Measurements from ENCODE around the gene SHMT2. TPM values are rescaled to one million over a fixed set of nuclear protein-coding genes. Genes with fewer than 3 reads are reported as not detected.

SHMT2 gene
- polyA plus RNA-seq, 1 donor: 66.3 TPM

DNA sequence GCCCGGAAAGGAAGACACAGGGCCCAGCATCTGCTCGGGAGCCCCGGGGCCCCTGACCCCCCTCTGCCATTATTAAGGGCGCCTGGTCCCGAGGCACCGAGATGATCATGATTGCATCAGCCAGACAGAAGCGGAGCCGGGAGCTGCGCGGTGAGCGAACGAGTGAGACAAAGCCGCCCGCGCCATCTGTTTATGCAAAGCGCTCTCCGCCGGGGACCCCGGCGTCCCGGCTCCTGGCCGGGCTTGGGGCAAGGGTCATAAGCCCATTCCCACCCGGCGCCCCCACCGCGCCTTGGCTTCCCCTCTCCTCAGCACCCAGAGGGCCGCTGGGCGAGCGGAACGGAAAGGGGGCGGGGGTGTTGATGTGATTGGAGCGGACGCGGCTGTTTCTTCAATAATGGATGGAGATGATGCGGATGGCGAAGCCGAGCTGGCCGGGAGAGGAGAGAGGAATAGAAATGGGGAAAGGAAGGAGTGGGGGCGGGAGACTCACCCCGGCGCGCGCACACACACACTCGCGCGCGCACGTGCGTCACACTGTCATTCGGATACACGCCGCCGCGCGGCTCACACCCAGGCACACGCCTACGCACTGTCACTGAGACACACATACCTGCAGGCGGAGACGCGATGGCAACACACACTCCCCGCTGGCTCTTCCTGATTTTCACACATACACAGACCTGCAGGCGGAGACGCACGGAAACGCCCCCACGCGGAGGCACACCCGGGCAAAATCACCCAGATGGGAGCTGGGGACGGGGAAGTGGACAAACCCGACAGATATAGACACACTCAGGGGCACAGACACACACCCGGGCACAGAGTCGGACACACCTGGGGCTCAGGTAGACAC is 10.8 kb downstream of the SHMT2 start:
- no CpG with 5 or more reads among the region's 72 CpGs for WGBS (ENCODE audit: insufficient coverage, low lambda C conversion rate)
- Histone ChIP-seq H3K4me3 (ENCODE audit: low read length) (peak overlapping the region; percentile 42), H3K36me3 (ENCODE audit: control insufficient read depth, insufficient read depth, low read length) (no peaks in the 10 kb centered on the region), H3K27ac (ENCODE audit: low read length) (no peak overlapping the region), H3K9me3 (ENCODE audit: control insufficient read depth, low read depth, low read length) (peaks cover 16% of the 10 kb centered on the region), H3K27me3 (ENCODE audit: control insufficient read depth, insufficient read depth, low read length) (peaks cover 91% of the 10 kb centered on the region), H3K4me1 (ENCODE audit: control insufficient read depth, insufficient read depth, low read length) (peaks cover 54% of the 10 kb centered on the region)
- DNase-seq: peak; percentile 43 to 56

DNA sequence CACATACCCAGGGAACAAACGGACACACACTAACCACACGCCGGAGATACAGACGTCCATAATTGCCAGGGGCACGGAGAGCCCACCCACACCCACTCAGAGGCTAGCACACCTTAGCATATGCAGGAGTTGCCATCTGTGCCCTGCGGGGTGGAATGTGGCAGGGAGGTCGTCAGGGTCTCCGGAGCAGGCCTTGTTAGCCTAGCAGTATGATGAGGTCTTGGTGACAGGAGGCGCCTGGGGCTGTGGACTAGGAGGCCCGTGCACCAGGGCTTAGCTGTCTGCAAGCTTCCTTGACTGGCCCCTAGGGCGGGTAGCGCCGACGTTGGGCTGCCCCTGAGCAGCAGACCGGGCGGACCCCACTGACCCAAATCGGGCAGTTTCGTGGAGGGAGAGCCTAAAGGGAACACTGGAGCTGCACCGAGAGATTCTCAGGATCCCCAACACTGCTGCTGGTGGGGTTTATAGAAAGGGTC is 11.5 kb downstream of the SHMT2 start:
- no peaks in the 10 kb centered on the region for H3K36me3 ChIP-seq (ENCODE audit: control insufficient read depth, insufficient read depth, low read length)
- no peak overlapping the region for H3K27ac ChIP-seq (ENCODE audit: low read length)
- H3K27me3 ChIP-seq (ENCODE audit: control insufficient read depth, insufficient read depth, low read length): peaks cover 85% of the 10 kb centered on the region
- peaks cover 54% of the 10 kb centered on the region for H3K4me1 ChIP-seq (ENCODE audit: control insufficient read depth, insufficient read depth, low read length)
- DNase-seq: no peak
- H3K4me3 ChIP-seq (ENCODE audit: low read length): peak overlapping the region; percentile 42
- peaks cover 16% of the 10 kb centered on the region for H3K9me3 ChIP-seq (ENCODE audit: control insufficient read depth, low read depth, low read length)
- WGBS (ENCODE audit: insufficient coverage, low lambda C conversion rate): no CpG with 5 or more reads among the region's 19 CpGs

DNA sequence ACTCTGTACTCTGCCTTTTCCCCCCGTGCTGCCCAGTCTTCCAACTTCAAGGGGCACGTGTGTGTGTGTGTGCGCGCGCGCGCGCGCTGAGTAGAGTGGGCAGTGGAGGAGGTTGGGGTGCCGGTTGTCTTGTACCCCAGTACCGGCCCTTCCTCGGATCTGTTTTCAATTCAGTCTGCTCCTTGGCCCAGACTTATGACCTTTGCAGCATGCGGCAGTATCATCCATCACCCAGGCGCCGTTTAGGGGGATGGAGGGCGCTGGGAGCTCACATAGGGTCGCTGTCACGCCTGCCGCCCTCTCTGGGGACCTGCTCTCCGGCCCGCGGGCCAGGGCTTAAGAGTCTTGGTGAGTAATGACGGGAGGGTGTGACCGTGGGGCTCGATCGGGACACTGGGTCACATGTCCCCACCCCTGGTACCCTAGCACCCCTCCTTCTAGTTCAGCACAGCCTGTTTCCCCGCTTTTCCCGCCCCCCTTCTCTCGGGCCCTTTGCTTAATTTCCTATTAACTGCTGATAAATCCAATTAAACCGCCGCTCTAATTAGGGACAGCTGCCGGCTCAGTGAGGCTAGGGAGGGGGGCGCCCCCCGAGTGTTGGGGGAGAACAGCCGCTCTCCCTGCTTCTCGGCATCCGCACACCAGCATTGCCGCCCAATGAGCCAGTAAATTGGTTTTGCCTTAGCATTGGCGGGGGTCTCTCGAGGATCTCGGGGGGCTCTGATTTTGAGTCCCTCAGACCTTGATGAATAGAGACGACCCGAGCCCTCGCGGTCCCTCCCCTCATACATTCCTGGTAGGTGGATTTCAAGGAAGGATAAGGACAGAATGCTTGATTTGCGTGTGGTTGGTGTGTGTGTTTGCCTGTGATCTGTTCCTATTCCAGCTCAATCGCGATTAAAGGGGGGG is 12.1 kb downstream of the SHMT2 start:
- Histone ChIP-seq H3K4me1 (ENCODE audit: control insufficient read depth, insufficient read depth, low read length) (peaks cover 54% of the 10 kb centered on the region), H3K9me3 (ENCODE audit: control insufficient read depth, low read depth, low read length) (peaks cover 12% of the 10 kb centered on the region), H3K4me3 (ENCODE audit: low read length) (no peak overlapping the region), H3K27ac (ENCODE audit: low read length) (no peak overlapping the region), H3K27me3 (ENCODE audit: control insufficient read depth, insufficient read depth, low read length) (peaks cover 78% of the 10 kb centered on the region), H3K36me3 (ENCODE audit: control insufficient read depth, insufficient read depth, low read length) (no peaks in the 10 kb centered on the region)
- DNase-seq: no peak
- no CpG with 5 or more reads among the region's 48 CpGs for WGBS (ENCODE audit: insufficient coverage, low lambda C conversion rate)

DNA sequence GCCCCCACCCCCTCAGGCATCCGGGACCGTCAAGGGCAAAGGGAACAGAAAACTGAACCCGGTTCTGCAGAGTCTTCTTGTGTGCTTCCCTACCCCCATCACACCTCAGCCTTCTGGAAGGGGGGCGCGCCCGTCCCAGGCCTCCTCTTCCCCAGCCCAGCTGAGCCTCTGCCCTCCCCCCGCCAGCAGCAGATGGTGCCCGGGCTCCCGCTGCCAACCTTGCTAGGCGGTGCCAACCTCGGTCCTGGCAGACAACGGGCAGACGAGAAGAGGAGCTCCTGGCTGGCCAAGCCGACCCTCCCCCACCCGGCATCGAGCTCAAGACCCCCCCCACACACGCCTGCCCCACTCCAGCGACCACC is 12.8 kb downstream of the SHMT2 start:
- peaks cover 12% of the 10 kb centered on the region for H3K9me3 ChIP-seq (ENCODE audit: control insufficient read depth, low read depth, low read length)
- H3K27ac ChIP-seq (ENCODE audit: low read length): no peak overlapping the region
- no peak for DNase-seq
- H3K4me1 ChIP-seq (ENCODE audit: control insufficient read depth, insufficient read depth, low read length): peaks cover 54% of the 10 kb centered on the region
- no CpG with 5 or more reads among the region's 18 CpGs for WGBS (ENCODE audit: insufficient coverage, low lambda C conversion rate)
- H3K27me3 ChIP-seq (ENCODE audit: control insufficient read depth, insufficient read depth, low read length): peaks cover 71% of the 10 kb centered on the region
- H3K36me3 ChIP-seq (ENCODE audit: control insufficient read depth, insufficient read depth, low read length): no peaks in the 10 kb centered on the region
- H3K4me3 ChIP-seq (ENCODE audit: low read length): peak overlapping the region; percentile 38

DNA sequence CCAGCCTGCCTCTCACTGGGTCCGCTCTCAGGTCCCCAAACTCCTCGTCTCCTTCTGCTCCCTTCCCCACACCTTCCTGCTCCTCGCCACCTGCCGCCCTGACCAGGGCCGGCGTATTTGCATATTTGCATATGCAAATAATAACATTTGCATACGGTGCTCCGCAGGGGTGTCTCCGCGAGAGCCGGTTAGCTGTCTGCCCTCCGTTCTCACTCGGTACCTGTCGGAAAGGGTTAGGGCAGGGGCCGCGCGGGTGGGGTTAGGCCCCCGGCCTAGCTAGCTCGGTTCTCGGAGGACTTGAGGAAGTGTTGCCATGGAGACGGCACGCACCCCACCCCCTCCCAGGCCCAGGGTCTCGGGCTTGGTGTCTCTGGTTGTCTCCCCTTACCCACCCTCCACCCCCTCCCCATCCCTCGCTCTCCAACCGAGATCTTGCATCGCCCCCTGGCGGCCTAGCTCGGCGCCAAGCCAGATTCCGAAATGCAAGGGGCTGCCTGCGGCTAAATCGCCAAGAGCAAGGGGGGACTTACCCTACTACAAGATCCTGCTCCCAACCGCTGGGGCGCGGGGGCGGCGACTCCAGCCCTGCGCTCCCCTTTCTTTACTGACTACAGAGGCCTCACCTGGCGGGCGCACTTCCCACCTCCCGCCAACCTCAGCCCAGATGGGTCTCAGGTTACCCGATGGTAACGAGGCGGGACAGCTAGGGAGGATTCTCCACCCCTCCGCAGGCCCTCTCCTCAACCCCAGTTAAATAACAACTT is 13.4 kb downstream of the SHMT2 start:
- H3K9me3 ChIP-seq (ENCODE audit: control insufficient read depth, low read depth, low read length): peaks cover 12% of the 10 kb centered on the region
- DNase-seq: peak; percentile 50 to 58
- no CpG with 5 or more reads among the region's 45 CpGs for WGBS (ENCODE audit: insufficient coverage, low lambda C conversion rate)
- H3K4me3 ChIP-seq (ENCODE audit: low read length): peak overlapping the region; percentile 38
- no peak overlapping the region for H3K27ac ChIP-seq (ENCODE audit: low read length)
- H3K36me3 ChIP-seq (ENCODE audit: control insufficient read depth, insufficient read depth, low read length): no peaks in the 10 kb centered on the region
- peaks cover 52% of the 10 kb centered on the region for H3K4me1 ChIP-seq (ENCODE audit: control insufficient read depth, insufficient read depth, low read length)
- peaks cover 66% of the 10 kb centered on the region for H3K27me3 ChIP-seq (ENCODE audit: control insufficient read depth, insufficient read depth, low read length)

DNA sequence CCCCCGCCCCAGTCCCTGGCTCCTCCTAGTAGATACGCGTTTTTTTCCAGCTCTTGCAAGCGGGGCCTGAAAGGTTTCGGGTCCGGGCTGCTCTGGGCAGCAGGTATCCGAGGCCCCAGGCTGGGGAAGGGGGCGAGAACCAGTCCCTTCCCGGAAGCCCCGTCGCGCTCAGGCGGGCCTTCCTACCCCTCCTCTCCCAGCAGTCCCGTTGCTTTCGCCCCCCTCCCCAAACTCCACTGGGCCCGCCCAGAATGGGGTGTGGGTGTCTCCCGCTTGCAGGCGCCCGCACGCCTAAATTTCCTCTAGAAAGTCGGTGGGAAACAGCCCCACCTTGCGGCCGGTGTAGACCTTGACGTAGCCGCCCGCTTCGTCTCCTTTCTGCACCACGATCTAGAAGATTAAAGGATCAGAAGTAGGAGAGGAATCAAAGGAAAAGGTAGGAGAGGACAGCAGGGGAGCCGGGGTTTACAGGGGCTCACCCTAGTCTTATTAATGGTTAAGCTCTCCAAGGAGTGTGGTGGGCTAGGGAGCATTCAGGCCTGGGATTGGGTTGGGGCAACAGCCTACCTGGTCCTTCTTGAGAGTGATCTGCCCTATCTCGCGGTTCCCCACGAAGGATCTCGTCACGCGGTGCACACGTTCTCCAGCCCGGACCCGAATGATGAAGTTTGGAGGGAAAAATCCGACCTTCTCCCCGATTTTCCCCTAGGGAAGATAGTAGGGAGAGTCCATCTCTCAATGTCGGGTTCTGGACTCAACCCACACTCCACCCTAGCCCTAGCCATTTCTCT is 14.2 kb downstream of the SHMT2 start:
- peaks cover 44% of the 10 kb centered on the region for H3K4me1 ChIP-seq (ENCODE audit: control insufficient read depth, insufficient read depth, low read length)
- H3K27ac ChIP-seq (ENCODE audit: low read length): no peak overlapping the region

DNA sequence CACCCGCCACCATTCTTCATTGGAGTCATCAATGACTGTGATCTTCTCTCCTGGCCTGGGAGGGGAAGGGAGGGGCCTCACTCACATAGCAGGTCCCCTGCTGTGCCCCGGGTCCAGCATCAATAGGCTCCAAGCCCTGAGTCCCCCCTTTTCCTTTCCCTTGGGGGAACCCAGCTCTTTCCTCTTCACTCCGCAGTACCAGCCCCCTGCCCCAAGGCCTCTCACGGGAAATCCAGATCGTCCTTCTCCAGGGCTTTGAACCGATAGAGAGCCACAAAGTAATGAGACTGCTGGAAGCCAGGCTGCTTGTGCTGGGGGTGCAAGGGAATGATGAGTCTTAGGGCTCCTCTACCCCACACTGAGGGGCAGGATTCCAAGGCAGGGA is 14.8 kb downstream of the SHMT2 start:
- H3K4me3 ChIP-seq (ENCODE audit: low read length): no peak overlapping the region
- no peak overlapping the region for H3K27ac ChIP-seq (ENCODE audit: low read length)
- H3K4me1 ChIP-seq (ENCODE audit: control insufficient read depth, insufficient read depth, low read length): peaks cover 41% of the 10 kb centered on the region
- no CpG with 5 or more reads among the region's 6 CpGs for WGBS (ENCODE audit: insufficient coverage, low lambda C conversion rate)
- DNase-seq: no peak
- H3K36me3 ChIP-seq (ENCODE audit: control insufficient read depth, insufficient read depth, low read length): no peaks in the 10 kb centered on the region
- H3K27me3 ChIP-seq (ENCODE audit: control insufficient read depth, insufficient read depth, low read length): peaks cover 52% of the 10 kb centered on the region
- peaks cover 12% of the 10 kb centered on the region for H3K9me3 ChIP-seq (ENCODE audit: control insufficient read depth, low read depth, low read length)

More for the DNA sequence above, 14.2 kb downstream of the SHMT2 start:
- peaks cover 12% of the 10 kb centered on the region for H3K9me3 ChIP-seq (ENCODE audit: control insufficient read depth, low read depth, low read length)
- 0% methylated on average over 1 of the region's 41 CpGs for WGBS (ENCODE audit: insufficient coverage, low lambda C conversion rate)
- H3K36me3 ChIP-seq (ENCODE audit: control insufficient read depth, insufficient read depth, low read length): no peaks in the 10 kb centered on the region
- H3K4me3 ChIP-seq (ENCODE audit: low read length): peak overlapping the region; percentile 38
- peak; percentile 47 to 71 for DNase-seq
- peaks cover 57% of the 10 kb centered on the region for H3K27me3 ChIP-seq (ENCODE audit: control insufficient read depth, insufficient read depth, low read length)

DNA sequence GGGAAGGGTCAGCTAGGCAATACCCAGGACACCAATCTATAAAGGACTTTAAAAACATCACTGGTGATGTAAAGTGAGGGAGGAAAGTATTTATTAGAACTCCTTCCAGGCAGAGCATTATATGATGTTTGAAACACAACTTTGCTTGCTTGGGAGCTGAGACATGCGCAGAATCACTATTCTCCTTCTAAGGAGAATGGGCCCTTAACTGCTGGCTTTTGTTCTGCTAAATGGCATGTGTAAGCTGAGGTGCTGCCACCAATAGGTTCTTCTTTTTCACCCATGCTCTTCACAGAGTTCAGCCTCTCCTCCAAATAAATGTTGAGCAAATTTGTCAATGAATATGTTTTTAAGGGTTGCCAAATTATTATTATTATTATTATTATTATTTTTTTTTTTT is 17.5 kb downstream of the SHMT2 start:
- Histone ChIP-seq H3K4me3 (ENCODE audit: low read length) (no peak overlapping the region), H3K9me3 (ENCODE audit: control insufficient read depth, low read depth, low read length) (peaks cover 2% of the 10 kb centered on the region), H3K36me3 (ENCODE audit: control insufficient read depth, insufficient read depth, low read length) (no peaks in the 10 kb centered on the region), H3K4me1 (ENCODE audit: control insufficient read depth, insufficient read depth, low read length) (peaks cover 18% of the 10 kb centered on the region), H3K27ac (ENCODE audit: low read length) (no peak overlapping the region), H3K27me3 (ENCODE audit: control insufficient read depth, insufficient read depth, low read length) (peaks cover 24% of the 10 kb centered on the region)
- DNase-seq: no peak
- 83% methylated on average over 1 of the region's 1 CpG for WGBS (ENCODE audit: insufficient coverage, low lambda C conversion rate)

DNA sequence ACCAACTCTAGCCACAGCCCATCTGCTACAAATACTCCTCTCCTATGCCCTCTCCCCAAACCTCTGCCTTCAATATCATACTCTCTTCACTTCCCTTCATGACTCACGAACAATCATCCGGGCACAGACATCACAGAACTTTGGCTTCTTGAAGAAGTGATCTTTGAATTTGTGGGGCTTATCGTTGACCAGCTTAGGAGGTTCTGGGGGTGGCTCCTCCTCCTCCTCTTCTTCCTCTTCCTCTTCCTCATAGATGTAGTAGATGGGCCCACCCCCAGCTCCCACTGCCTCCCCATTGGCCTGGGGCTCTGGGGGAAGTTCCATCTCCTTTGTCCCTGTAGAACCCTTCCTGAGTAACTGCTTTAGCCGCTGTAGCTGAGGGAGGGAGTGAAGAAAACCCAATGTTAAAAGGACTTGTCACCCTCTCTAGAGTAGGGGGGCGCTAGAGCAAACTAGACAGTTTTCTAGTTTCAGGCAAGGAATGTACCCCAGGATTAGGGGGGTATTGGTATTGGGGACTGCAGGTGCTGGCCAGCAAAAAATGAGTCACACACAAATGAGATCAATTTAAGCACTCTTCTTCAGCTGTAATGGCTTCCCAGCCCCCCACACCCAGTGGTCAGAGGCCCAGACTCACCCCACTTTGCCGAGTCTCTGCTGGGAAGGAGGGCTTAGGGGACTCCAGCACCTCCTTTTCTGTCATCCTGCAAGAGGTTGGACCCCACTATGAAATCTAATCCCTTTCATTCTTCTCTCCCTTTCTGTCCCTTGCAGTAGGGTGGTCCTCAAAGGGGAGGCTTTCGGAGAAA is 19.6 kb downstream of the SHMT2 start:
- no peaks in the 10 kb centered on the region for H3K9me3 ChIP-seq (ENCODE audit: control insufficient read depth, low read depth, low read length)
- peaks cover 2% of the 10 kb centered on the region for H3K36me3 ChIP-seq (ENCODE audit: control insufficient read depth, insufficient read depth, low read length)
- H3K4me3 ChIP-seq (ENCODE audit: low read length): no peak overlapping the region
- H3K27me3 ChIP-seq (ENCODE audit: control insufficient read depth, insufficient read depth, low read length): peaks cover 4% of the 10 kb centered on the region
- WGBS (ENCODE audit: insufficient coverage, low lambda C conversion rate): no CpG with 5 or more reads among the region's 7 CpGs
- no peak overlapping the region for H3K27ac ChIP-seq (ENCODE audit: low read length)
- no peak for DNase-seq
- no peaks in the 10 kb centered on the region for H3K4me1 ChIP-seq (ENCODE audit: control insufficient read depth, insufficient read depth, low read length)
